K562 (cell line): ENCODE measurements around the gene RGL2. TPM values are rescaled to one million over a fixed set of nuclear protein-coding genes. Genes with fewer than 3 reads are reported as not detected.

Experiments used
- CAMTA2 ChIP-seq: fragments of 250-450 bp; sonication (Bioruptor Pico); conservative IDR thresholded peaks from 2 replicates; pipeline ENCODE4 v1.5.1; 2022
- CBFB ChIP-seq: sonication (generic); formaldehyde crosslinking; IDR thresholded peaks from 2 replicates; pipeline ENCODE4 v1.4.0; 2020; ENCODE audit warnings: mild to moderate bottlenecking, missing genetic modification reagents
- CREM ChIP-seq: IDR thresholded peaks from 2 replicates; pipeline ENCODE4 v1.6.1; 2014; ENCODE audit warnings: antibody characterized with exemption, low read depth
- GABPA ChIP-seq: fragments of 200-800 bp; sonication (Bioruptor generic); conservative IDR thresholded peaks from 2 replicates; pipeline ENCODE4 v1.6.1; 2016; ENCODE audit warnings: low read depth, missing genetic modification characterization, missing compliant biosample characterization
- MCM7 ChIP-seq, 2 experiments: fragments of 450-650 bp; IDR thresholded peaks; 2 replicates each; pipeline ENCODE4 v1.6.1; 2016 to 2018
- PML ChIP-seq: IDR thresholded peaks from 2 replicates; pipeline ENCODE4 v1.6.1; 2012; ENCODE audit warnings: low read length, inconsistent platforms
- SOX6 ChIP-seq: fragments of 450-650 bp; IDR thresholded peaks from 2 replicates; pipeline ENCODE4 v1.6.1; 2014; ENCODE audit warnings: mild to moderate bottlenecking
- TRIM24 ChIP-seq, 2 experiments: fragments of 450-650 bp; IDR thresholded peaks; 2 replicates each; pipeline ENCODE4 v1.6.1; 2016
- ZNF212 ChIP-seq: fragments of 450-650 bp; formaldehyde crosslinking; IDR thresholded peaks from 2 replicates; pipeline ENCODE4 v1.4.0; 2020; ENCODE audit warnings: mild to moderate bottlenecking
- ZNF57 ChIP-seq: fragments of 450-650 bp; formaldehyde crosslinking; IDR thresholded peaks from 2 replicates; pipeline ENCODE4 v1.4.0; 2020; ENCODE audit warnings: mild to moderate bottlenecking, moderate library complexity
- polyA plus RNA-seq, 8 experiments: library from polyadenylated mRNA; depleted of rRNA in 4 of 8; stranded (reverse) in 5 of 8; unstranded in 3 of 8; fragments of >200 nt; fragmentation: Nextera tagmentation in 2 of 8; fragmentation: Illumina TruSeq in 1 of 8; extraction: Ambion mirVana in 2 of 8; extraction: Trizol in 1 of 8; gene quantifications; 2 replicates each; pipeline versions ENCODE4 v1.2.1 to v1.2.3, GENCODE V29; 2011 to 2014; ENCODE audit warnings: inconsistent platforms in 1 of 8, missing spikeins in 1 of 8
- total RNA-seq, 7 experiments: library from RNA; depleted of rRNA in 6 of 7; stranded (reverse); fragments of >200 nt in 6 of 7; fragmentation: Illumina TruSeq in 2 of 7; extraction: Trizol in 2 of 7; gene quantifications; 2 replicates each; pipeline versions ENCODE4 v1.2.1 to v1.2.3, GENCODE V29; 2011 to 2021; ENCODE audit warnings: low replicate concordance in 1 of 7
- TF ChIP-seq, protein P1 (sequence below): sonication (generic); formaldehyde crosslinking; IDR thresholded peaks from 2 replicates; pipeline ENCODE4 v1.8.0; 2022; ENCODE audit warnings: mild to moderate bottlenecking, missing genetic modification reagents
- TF ChIP-seq, protein P2 (sequence below): sonication (generic); formaldehyde crosslinking; IDR thresholded peaks from 2 replicates; pipeline ENCODE4 v1.8.0; 2022; ENCODE audit warnings: missing genetic modification reagents, mild to moderate bottlenecking, moderate library complexity, borderline replicate concordance

The RGL2 gene
- total and polyA plus RNA-seq, 9 of the 15 experiments (the other 6 are each of a cell fraction or from before 2014, with no cell fraction given): 1.8 to 57.1 (median 19.5) TPM

DNA sequence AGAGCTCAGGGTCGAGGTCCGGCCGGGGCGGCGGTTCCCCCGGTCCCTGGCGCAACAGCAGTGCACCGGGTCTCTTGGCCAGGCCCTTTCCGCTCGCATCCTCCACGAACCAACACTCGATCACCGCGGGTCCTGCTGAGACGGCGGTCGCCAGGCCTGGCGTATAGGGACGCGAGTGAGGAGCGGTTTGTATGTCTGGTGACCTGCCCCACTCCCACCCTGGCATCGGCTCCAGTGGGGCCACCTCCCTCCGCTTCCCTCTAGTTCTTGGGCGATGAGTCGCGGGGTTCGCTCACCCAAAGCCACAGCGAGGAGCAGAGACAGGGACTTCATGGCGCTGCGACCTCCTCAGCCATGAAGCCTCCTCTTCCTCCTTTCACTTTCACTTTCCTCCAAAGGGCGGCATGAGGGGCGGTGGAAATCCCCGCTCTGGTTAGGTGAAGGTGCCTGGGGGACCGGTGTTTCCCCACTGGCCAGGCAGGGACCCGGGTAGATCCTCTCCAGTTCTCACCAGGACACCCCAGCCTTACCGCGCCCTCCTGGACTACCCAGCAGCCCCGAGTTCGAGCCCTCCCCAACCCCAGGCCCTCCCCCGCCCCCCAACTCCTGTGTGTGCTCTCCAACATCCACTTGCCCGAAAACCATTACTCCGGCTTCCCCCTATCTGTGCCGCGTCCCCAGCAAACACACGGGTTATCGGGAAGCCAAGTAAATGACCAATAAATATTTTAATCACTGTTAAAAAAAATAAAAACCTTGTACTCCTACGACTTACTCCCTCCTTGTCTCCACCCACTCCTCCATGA lies 15.2 kb upstream of the RGL2 start, which contains the start of gene TAPBP (continued):
- TF ChIP-seq TRIM24 (IDR thresholded peaks at IDR 0.05): no peak
- TF ChIP-seq PML: peak; percentile 24; the same call in 1 of the 2 replicates
- TF ChIP-seq, protein P1, sequence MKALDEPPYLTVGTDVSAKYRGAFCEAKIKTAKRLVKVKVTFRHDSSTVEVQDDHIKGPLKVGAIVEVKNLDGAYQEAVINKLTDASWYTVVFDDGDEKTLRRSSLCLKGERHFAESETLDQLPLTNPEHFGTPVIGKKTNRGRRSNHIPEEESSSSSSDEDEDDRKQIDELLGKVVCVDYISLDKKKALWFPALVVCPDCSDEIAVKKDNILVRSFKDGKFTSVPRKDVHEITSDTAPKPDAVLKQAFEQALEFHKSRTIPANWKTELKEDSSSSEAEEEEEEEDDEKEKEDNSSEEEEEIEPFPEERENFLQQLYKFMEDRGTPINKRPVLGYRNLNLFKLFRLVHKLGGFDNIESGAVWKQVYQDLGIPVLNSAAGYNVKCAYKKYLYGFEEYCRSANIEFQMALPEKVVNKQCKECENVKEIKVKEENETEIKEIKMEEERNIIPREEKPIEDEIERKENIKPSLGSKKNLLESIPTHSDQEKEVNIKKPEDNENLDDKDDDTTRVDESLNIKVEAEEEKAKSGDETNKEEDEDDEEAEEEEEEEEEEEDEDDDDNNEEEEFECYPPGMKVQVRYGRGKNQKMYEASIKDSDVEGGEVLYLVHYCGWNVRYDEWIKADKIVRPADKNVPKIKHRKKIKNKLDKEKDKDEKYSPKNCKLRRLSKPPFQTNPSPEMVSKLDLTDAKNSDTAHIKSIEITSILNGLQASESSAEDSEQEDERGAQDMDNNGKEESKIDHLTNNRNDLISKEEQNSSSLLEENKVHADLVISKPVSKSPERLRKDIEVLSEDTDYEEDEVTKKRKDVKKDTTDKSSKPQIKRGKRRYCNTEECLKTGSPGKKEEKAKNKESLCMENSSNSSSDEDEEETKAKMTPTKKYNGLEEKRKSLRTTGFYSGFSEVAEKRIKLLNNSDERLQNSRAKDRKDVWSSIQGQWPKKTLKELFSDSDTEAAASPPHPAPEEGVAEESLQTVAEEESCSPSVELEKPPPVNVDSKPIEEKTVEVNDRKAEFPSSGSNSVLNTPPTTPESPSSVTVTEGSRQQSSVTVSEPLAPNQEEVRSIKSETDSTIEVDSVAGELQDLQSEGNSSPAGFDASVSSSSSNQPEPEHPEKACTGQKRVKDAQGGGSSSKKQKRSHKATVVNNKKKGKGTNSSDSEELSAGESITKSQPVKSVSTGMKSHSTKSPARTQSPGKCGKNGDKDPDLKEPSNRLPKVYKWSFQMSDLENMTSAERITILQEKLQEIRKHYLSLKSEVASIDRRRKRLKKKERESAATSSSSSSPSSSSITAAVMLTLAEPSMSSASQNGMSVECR (CRISPR knock-in tag): peak; percentile 88
- 0 out of 2 replicates have a peak, but pooled peaks have one; percentile 43 for TF ChIP-seq ZNF212 (CRISPR knock-in tag)
- 0 out of 2 replicates have a peak, but pooled peaks have one; percentile 11 for TF ChIP-seq SOX6
- peak; percentile 20; the same call in 1 of the 2 replicates for TF ChIP-seq CREM
- TF ChIP-seq MCM7 (IDR thresholded peaks at IDR 0.05): no peak
- TF ChIP-seq, protein P2, sequence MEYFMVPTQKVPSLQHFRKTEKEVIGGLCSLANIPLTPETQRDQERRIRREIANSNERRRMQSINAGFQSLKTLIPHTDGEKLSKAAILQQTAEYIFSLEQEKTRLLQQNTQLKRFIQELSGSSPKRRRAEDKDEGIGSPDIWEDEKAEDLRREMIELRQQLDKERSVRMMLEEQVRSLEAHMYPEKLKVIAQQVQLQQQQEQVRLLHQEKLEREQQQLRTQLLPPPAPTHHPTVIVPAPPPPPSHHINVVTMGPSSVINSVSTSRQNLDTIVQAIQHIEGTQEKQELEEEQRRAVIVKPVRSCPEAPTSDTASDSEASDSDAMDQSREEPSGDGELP: 0 out of 2 replicates have a peak, but pooled peaks have one; percentile 58
- TF ChIP-seq GABPA (tag): 0 out of 2 replicates have a peak, but pooled peaks have one; percentile 5
- no peak for TF ChIP-seq ZNF57 (CRISPR knock-in tag)
- TF ChIP-seq CAMTA2 (CRISPR knock-in tag): no peak; the same call in 1 of the 2 replicates
- peak; percentile 87 for TF ChIP-seq CBFB
